GM21723 (cell line): ENCODE results near the gene RNASEH2C.
"Not testable (repeated sequence)": the region's sequence is repeated elsewhere in the genome, so short reads cannot be mapped to it uniquely, and the experiment has no call there.

Experiments
- ATAC-seq: cut with Tn5 transposase; IDR thresholded peaks from one replicate; pipeline ENCODE4 v1.9.1; 2021; ENCODE audit warnings: mild to moderate bottlenecking, moderate library complexity; ENCODE audit not compliant: unreplicated experiment

RNASEH2C gene

GRCh38 chr11:65691847-65692246 lies 28.8 kb downstream of the RNASEH2C start:
- ATAC-seq, result not testable (repeated sequence)

GRCh38 chr11:65685981-65686380 lies 34.6 kb downstream of the RNASEH2C start:
- ATAC-seq, result no peak

- ATAC-seq, result not testable (repeated sequence)
These were observed 37.1 kb downstream of the RNASEH2C start for GRCh38 chr11:65683480-65683879.

- no peak for ATAC-seq
These were observed 40.3 kb downstream of the RNASEH2C start for GRCh38 chr11:65680192-65680743.

- ATAC-seq, result no peak
These were observed 47.6 kb downstream of the RNASEH2C start for GRCh38 chr11:65672982-65673381.

- ATAC-seq, result no peak
These were observed 48.3 kb downstream of the RNASEH2C start for GRCh38 chr11:65672180-65672860.
